ENCODE measurements around the gene OGN.
"Not testable (repeated sequence)": the region's sequence is repeated elsewhere in the genome, so short reads cannot be mapped to it uniquely, and the experiment has no call there.

OGN gene

DNA sequence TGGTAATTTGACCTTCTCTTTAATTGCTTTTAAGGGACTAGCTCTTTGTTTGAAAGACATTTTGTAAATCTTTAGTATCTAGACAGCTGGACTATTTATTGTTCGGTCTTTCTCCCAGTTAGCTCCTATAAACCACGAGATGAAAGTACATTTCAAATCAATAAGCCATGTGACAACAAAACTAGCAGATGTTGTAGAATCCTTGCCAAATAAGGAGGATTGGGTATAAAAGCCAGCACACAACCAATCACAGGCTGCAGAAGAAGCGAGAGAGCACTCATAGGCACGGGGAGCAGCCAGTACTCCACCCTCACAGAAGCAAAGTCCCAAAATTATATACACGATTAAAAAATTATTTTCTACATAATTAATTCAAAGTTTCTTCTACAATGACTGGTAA, 28.0 kb upstream of the OGN start:
- DNase-seq (ENCODE audit: insufficient read length, low spot score): no peak
- TF ChIP-seq SPI1 (IDR thresholded peaks at IDR 0.05; ENCODE audit: low read depth, low read length) (no peak), POLR2A (IDR thresholded peaks at IDR 0.05; ENCODE audit: low read depth, low read length) (no peak), TAF1 (IDR thresholded peaks at IDR 0.05; ENCODE audit: low read depth, low read length) (no peak), POLR2AphosphoS5 (IDR thresholded peaks at IDR 0.05; ENCODE audit: low read depth, low read length) (no peak), POU2F2 (IDR thresholded peaks at IDR 0.05; ENCODE audit: low read depth, low read length) (no peak), PAX5 (IDR thresholded peaks at IDR 0.05; ENCODE audit: insufficient read depth, low read length, severe bottlenecking) (no peak)
- no peak for FAIRE-seq

DNA sequence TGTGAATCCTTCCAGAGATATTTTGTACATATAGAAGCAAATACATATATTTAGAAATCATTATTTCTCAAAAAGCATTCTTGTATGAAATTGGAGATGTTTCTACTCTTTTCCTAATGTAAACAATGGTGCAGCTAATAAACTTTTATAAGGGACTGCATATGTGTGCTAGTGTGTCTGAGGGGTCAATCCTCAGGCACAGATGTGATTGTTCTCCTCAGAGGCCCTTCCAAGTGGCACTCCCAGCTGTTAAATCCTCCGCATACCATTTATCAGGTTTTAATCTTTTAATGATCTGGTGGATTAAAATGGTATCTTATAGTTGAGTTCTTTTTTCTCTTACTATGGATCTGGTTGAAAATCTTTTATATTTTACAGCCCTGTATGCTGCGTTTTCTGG, 25.5 kb upstream of the OGN start:
- FAIRE-seq: no peak

DNA sequence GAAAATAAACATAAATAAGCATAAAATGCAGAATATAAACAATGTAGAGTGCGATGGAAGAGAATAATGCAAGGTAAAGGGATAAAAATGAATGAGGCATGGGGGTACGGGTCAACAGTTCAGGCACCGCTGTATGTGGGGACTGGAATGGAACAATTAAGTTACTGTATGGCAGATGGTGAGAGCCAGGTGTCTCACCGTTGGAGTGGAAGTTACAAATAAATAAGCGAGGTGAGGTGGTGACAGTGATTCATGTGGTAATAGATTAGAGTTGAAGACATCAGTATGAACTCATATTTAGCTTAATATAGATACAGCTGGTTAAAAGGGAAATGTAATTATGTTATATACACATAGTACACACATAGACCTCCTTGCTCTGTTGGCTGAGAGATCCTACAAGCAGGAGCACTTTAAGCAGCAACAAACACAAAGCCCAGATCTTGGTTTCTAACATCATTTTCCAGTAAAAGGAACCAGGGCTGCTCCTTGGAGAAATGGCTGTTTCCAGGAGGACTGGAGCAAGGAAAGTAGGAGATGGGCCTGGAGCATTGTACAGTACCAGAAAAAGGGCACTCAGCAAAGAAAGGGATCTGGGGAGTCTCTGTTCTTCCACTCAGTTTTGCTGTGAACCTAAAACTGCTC, 22.2 kb upstream of the OGN start:
- TF ChIP-seq POLR2A (IDR thresholded peaks at IDR 0.05; ENCODE audit: low read depth, low read length): no peak
- TF ChIP-seq POLR2AphosphoS5 (IDR thresholded peaks at IDR 0.05; ENCODE audit: low read depth, low read length): no peak
- no peak for TF ChIP-seq SPI1 (IDR thresholded peaks at IDR 0.05; ENCODE audit: low read depth, low read length)
- no peak for TF ChIP-seq POU2F2 (IDR thresholded peaks at IDR 0.05; ENCODE audit: low read depth, low read length)
- TF ChIP-seq TAF1 (IDR thresholded peaks at IDR 0.05; ENCODE audit: low read depth, low read length): no peak
- TF ChIP-seq PAX5 (IDR thresholded peaks at IDR 0.05; ENCODE audit: insufficient read depth, low read length, severe bottlenecking): no peak
- FAIRE-seq (no peak), DNase-seq (ENCODE audit: insufficient read length, low spot score) (no peak)

More for the DNA sequence above, 25.5 kb upstream of the OGN start:
- DNase-seq (ENCODE audit: insufficient read length, low spot score): no peak
- TF ChIP-seq PAX5 (IDR thresholded peaks at IDR 0.05; ENCODE audit: insufficient read depth, low read length, severe bottlenecking) (no peak), POLR2A (IDR thresholded peaks at IDR 0.05; ENCODE audit: low read depth, low read length) (no peak), SPI1 (IDR thresholded peaks at IDR 0.05; ENCODE audit: low read depth, low read length) (no peak), POLR2AphosphoS5 (IDR thresholded peaks at IDR 0.05; ENCODE audit: low read depth, low read length) (no peak), POU2F2 (IDR thresholded peaks at IDR 0.05; ENCODE audit: low read depth, low read length) (no peak)

DNA sequence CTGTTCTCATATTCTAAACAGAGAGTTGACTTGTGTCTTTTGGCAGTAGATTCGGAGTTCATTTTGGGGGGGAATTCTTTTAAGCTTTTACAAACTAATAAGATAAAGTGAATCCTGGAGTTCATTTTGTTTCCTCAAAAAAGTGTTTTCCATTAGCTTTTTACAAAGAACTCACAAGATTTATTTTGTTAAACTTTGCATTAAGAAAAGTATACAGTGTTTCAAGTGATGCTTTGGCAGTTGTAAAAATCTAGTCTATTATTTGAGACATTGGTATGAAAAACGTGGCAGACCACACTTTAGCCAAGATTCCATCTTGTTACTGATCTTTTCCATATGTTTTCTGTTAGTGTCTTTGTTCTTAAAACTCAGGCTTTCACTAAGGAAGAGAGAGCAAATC, 21.1 kb upstream of the OGN start:
- no peak for FAIRE-seq
- TF ChIP-seq POLR2AphosphoS5 (IDR thresholded peaks at IDR 0.05; ENCODE audit: low read depth, low read length) (no peak), SPI1 (IDR thresholded peaks at IDR 0.05; ENCODE audit: low read depth, low read length) (no peak), POLR2A (IDR thresholded peaks at IDR 0.05; ENCODE audit: low read depth, low read length) (no peak), PAX5 (IDR thresholded peaks at IDR 0.05; ENCODE audit: insufficient read depth, low read length, severe bottlenecking) (no peak), TAF1 (IDR thresholded peaks at IDR 0.05; ENCODE audit: low read depth, low read length) (no peak), POU2F2 (IDR thresholded peaks at IDR 0.05; ENCODE audit: low read depth, low read length) (no peak)
- DNase-seq (ENCODE audit: insufficient read length, low spot score): no peak

DNA sequence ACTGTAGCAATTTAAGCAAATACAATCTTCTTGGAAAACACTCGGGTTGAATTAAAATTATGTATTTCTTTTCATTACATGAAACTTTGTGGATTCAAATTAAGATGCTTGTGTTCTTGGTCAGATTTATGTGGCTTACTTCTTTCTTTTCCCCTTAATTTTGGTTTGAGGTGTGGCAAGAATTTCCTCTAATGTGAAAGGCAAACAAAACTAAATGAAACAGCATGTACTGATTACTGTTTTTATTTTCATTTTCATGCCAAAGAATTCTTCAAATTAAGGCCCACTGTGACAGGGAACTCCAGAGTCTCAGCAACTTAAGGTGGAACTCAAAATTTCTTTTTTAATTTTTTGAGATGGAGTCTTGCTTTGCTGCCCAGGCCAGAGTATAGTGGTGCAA, 20.0 kb upstream of the OGN start, which contains the start of gene OMD:
OMD (minus strand) TSS at position 132 of the 400 bp plus-strand sequence. CDS start 6,913 bp downstream, outside the sequence.
- TF ChIP-seq POU2F2 (IDR thresholded peaks at IDR 0.05; ENCODE audit: low read depth, low read length) (no peak), SPI1 (IDR thresholded peaks at IDR 0.05; ENCODE audit: low read depth, low read length) (no peak), POLR2AphosphoS5 (IDR thresholded peaks at IDR 0.05; ENCODE audit: low read depth, low read length) (no peak), TAF1 (IDR thresholded peaks at IDR 0.05; ENCODE audit: low read depth, low read length) (no peak), POLR2A (IDR thresholded peaks at IDR 0.05; ENCODE audit: low read depth, low read length) (no peak), PAX5 (IDR thresholded peaks at IDR 0.05; ENCODE audit: insufficient read depth, low read length, severe bottlenecking) (no peak)
- no peak for FAIRE-seq

DNA sequence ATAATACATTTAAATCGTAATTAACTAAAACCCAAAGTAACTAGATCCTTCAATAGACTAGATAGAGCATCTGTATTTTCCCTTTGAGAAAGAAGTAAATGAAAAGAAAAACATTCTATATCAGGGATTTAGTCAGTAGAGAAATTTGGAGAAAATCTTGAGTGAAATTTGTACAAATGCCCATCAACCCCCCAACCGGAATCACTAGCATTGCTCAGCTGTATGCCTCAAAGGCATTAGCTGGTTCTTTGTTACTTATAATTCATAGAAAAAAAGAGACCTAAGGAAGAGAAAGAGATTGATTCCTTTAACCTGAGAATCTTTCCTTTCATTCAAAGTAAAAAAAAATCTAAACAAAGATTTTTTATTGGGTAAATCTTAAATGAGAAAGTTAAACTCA, 19.2 kb upstream of the OGN start:
- no peak for FAIRE-seq
- TF ChIP-seq POLR2A (IDR thresholded peaks at IDR 0.05; ENCODE audit: low read depth, low read length): no peak
- DNase-seq (ENCODE audit: insufficient read length, low spot score): no peak

More for the DNA sequence above, 20.0 kb upstream of the OGN start, which contains the start of gene OMD:
- no peak for DNase-seq (ENCODE audit: insufficient read length, low spot score)

DNA sequence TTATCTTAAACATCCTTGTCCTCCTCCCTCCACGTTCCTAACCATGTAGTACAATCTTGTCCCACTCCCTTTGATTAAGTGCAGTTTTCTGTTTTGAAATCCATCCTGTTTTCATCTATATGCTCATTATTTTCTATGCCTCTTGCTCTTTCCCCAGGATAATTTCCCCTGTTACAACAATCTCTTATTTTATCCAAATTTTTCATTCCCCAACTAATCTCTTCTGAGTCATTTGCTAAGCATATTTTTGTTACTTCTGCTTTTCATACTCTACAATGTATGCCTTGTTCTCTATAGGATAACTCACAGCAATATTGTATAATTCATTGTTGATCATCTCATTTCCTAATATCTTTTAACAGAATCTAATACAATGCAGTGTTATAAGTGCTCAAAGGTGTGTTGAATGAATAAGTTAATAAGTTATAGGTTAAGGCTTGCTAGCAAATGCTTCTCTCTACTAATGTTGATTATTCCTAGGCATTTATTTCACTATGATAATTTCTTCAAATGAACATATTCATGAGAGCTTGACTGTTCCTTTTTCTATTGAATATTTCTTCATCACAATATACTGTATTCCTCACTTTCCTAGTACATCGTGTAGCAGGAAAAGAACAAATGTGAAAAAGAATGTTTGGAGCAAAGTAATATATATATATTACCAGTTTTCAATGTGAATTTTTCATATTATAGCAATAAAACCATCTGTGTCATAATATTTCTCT, 18.4 kb upstream of the OGN start:
- no peak for FAIRE-seq

DNA sequence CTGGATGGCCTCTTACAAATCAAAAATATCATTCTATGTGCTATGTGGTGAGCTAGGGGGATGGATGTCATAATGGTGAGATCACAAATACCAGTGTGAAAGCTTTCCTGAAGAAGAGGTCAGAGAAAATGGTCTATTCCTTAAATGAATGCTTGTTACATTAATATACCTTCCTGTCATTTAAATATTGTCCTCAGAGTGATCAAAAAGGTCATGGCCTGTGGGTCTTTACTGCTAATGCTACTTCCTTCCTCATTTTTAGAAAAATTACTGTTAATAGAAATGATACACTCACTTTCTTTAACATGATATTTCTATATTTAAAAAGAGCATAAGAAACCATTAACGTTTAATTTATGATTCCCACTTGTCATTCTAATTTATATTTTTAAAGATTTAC, 10.2 kb upstream of the OGN start:
- TF ChIP-seq POLR2AphosphoS5 (IDR thresholded peaks at IDR 0.05; ENCODE audit: low read depth, low read length): no peak
- TF ChIP-seq SPI1 (IDR thresholded peaks at IDR 0.05; ENCODE audit: low read depth, low read length): no peak
- no peak for TF ChIP-seq POLR2A (IDR thresholded peaks at IDR 0.05; ENCODE audit: low read depth, low read length)
- no peak for TF ChIP-seq PAX5 (IDR thresholded peaks at IDR 0.05; ENCODE audit: insufficient read depth, low read length, severe bottlenecking)
- no peak for TF ChIP-seq POU2F2 (IDR thresholded peaks at IDR 0.05; ENCODE audit: low read depth, low read length)
- TF ChIP-seq TAF1 (IDR thresholded peaks at IDR 0.05; ENCODE audit: low read depth, low read length): no peak
- no peak for FAIRE-seq

More for the DNA sequence above, 18.4 kb upstream of the OGN start:
- DNase-seq (ENCODE audit: insufficient read length, low spot score): no peak
- TF ChIP-seq PAX5 (IDR thresholded peaks at IDR 0.05; ENCODE audit: insufficient read depth, low read length, severe bottlenecking): no peak
- TF ChIP-seq POLR2A (IDR thresholded peaks at IDR 0.05; ENCODE audit: low read depth, low read length): no peak
- TF ChIP-seq TAF1 (IDR thresholded peaks at IDR 0.05; ENCODE audit: low read depth, low read length): no peak
- TF ChIP-seq POLR2AphosphoS5 (IDR thresholded peaks at IDR 0.05; ENCODE audit: low read depth, low read length): no peak
- no peak for TF ChIP-seq SPI1 (IDR thresholded peaks at IDR 0.05; ENCODE audit: low read depth, low read length)
- TF ChIP-seq POU2F2 (IDR thresholded peaks at IDR 0.05; ENCODE audit: low read depth, low read length): no peak

DNA sequence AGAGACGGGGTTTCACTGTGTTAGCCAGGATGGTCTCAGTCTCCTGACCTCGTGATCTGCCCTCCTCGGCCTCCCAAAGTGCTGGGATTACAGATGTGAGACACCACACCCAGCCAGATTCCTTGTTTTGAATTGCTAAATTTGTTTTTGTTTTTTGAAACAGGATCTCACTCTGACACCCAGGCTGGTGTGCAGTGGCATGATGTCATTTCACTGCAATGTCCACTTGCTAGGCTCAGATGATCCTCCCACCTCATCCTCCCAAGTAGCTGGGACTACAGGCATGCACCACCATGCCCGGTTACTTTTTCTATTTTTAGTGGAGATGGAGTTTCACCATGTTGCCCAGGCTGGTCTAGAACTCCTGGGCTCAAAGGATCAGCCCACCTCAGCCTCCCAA, 6.8 kb upstream of the OGN start:
- not testable (repeated sequence) for FAIRE-seq; DNase-seq (ENCODE audit: insufficient read length, low spot score)

More for the DNA sequence above, 10.2 kb upstream of the OGN start:
- DNase-seq (ENCODE audit: insufficient read length, low spot score): no peak
